Neuronal stem cell (in vitro differentiated cells): ENCODE measurements around the gene CAPN9.

Experiments used
- DNase-seq: peaks from one replicate; pipeline ENCODE4 v3.0.0-alpha.2; 2013; ENCODE audit warnings: low spot score
- H2AFZ ChIP-seq: one replicate; pipeline ENCODE4 v1.6.1; 2013; ENCODE audit warnings: mild to moderate bottlenecking, low read length, inconsistent platforms
- H2AK5ac ChIP-seq: 2 replicates; pipeline ENCODE4 v1.6.1; 2013; ENCODE audit warnings: low read depth, mild to moderate bottlenecking, inconsistent platforms, low read length, moderate library complexity, mixed read lengths
- H2BK120ac ChIP-seq: 2 replicates; pipeline ENCODE4 v1.6.1; 2013; ENCODE audit warnings: low read depth, mild to moderate bottlenecking, inconsistent platforms, low read length, moderate library complexity, mixed read lengths
- H2BK12ac ChIP-seq: one replicate; pipeline ENCODE4 v1.6.1; 2013; ENCODE audit warnings: low read length, inconsistent platforms
- H2BK15ac ChIP-seq: 2 replicates; pipeline ENCODE4 v1.6.1; 2013; ENCODE audit warnings: mild to moderate bottlenecking, low read length, inconsistent platforms, mixed read lengths
- H2BK5ac ChIP-seq: one replicate; pipeline ENCODE4 v1.6.1; 2013; ENCODE audit warnings: inconsistent platforms, mild to moderate bottlenecking, low read length, moderate library complexity
- H3K14ac ChIP-seq: one replicate; pipeline ENCODE4 v1.6.1; 2013; ENCODE audit warnings: low read length, inconsistent platforms
- H3K18ac ChIP-seq: 2 replicates; pipeline ENCODE4 v1.6.1; 2013; ENCODE audit warnings: low read length, inconsistent platforms
- H3K23ac ChIP-seq: 2 replicates; pipeline ENCODE4 v1.6.1; 2013; ENCODE audit warnings: low read depth, mild to moderate bottlenecking, mixed read lengths, low read length, inconsistent platforms; ENCODE audit not compliant: poor library complexity
- H3K27ac ChIP-seq: replicated peaks from 3 replicates; pipeline ENCODE4 v1.5.1; 2013; ENCODE audit warnings: low read length, inconsistent platforms
- H3K27me3 ChIP-seq, 3 experiments: 2 replicates each; pipeline ENCODE4 v1.6.1; 2013; ENCODE audit warnings: low read length in 3 of 3, mild to moderate bottlenecking in 2 of 3, inconsistent platforms in 1 of 3, low read depth in 1 of 3, mixed read lengths in 1 of 3, moderate library complexity in 1 of 3; ENCODE audit not compliant: control insufficient read depth in 3 of 3, insufficient read depth in 3 of 3
- H3K36me3 ChIP-seq, 2 donors: replicated peaks in 1 of 2; 2 replicates each; pipeline ENCODE4 v1.6.1; 2013; ENCODE audit warnings: low read length in 2 of 2; ENCODE audit not compliant: control insufficient read depth in 2 of 2, insufficient read depth in 2 of 2
- H3K4ac ChIP-seq: 2 replicates; pipeline ENCODE4 v1.6.1; 2013; ENCODE audit warnings: inconsistent platforms, mild to moderate bottlenecking, low read length, moderate library complexity
- H3K4me1 ChIP-seq, 2 donors: 1 replicate in 1 of 2; 2 replicates in 1 of 2; pipeline ENCODE4 v1.6.1; 2013; ENCODE audit warnings: low read length in 2 of 2, low read depth in 1 of 2; ENCODE audit not compliant: control insufficient read depth in 2 of 2, insufficient read depth in 1 of 2
- H3K4me2 ChIP-seq: one replicate; pipeline ENCODE4 v1.6.1; 2013; ENCODE audit warnings: mild to moderate bottlenecking, low read length, inconsistent platforms; ENCODE audit not compliant: insufficient read depth, poor library complexity, severe bottlenecking
- H3K4me3 ChIP-seq, 2 donors: 2 replicates each; pipeline ENCODE4 v1.5.1; 2013; ENCODE audit warnings: low read length in 2 of 2, mild to moderate bottlenecking in 2 of 2, inconsistent platforms in 1 of 2, moderate library complexity in 1 of 2
- H3K79me1 ChIP-seq: one replicate; pipeline ENCODE4 v1.6.1; 2013; ENCODE audit warnings: low read depth, mild to moderate bottlenecking, inconsistent platforms, low read length, moderate library complexity
- H3K9ac ChIP-seq: one replicate; pipeline ENCODE4 v1.6.1; 2013; ENCODE audit warnings: mild to moderate bottlenecking, low read depth, low read length, inconsistent platforms; ENCODE audit not compliant: poor library complexity
- H3K9me3 ChIP-seq, 2 donors: replicated peaks in 1 of 2; 2 replicates each; pipeline versions ENCODE3 to v1.6.1; 2013; ENCODE audit warnings: low read length in 2 of 2, mild to moderate bottlenecking in 2 of 2, inconsistent platforms in 1 of 2, low read depth in 1 of 2, mixed read lengths in 1 of 2, moderate library complexity in 1 of 2; ENCODE audit not compliant: control insufficient read depth in 2 of 2, insufficient read depth in 1 of 2
- H4K8ac ChIP-seq: one replicate; pipeline ENCODE4 v1.6.1; 2013; ENCODE audit warnings: low read depth, mild to moderate bottlenecking, inconsistent platforms, low read length, moderate library complexity
- H4K91ac ChIP-seq: one replicate; pipeline ENCODE4 v1.6.1; 2013; ENCODE audit warnings: low read length, low read depth, mild to moderate bottlenecking, inconsistent platforms; ENCODE audit not compliant: poor library complexity
- WGBS, 2 donors: extraction: QIAGEN DNeasy Blood & Tissue Kit; methylation state at CpG; one replicate each; pipeline ENCODE4 v1.1.7; 2013; ENCODE audit warnings: missing lambda C conversion rate in 2 of 2, mixed read lengths in 1 of 2; ENCODE audit not compliant: insufficient read length in 2 of 2, insufficient replicate concordance in 1 of 2; ENCODE audit errors: extremely low coverage in 2 of 2; 5-methylcytosine and 5-hydroxymethylcytosine counted together

CAPN9 gene

DNA sequence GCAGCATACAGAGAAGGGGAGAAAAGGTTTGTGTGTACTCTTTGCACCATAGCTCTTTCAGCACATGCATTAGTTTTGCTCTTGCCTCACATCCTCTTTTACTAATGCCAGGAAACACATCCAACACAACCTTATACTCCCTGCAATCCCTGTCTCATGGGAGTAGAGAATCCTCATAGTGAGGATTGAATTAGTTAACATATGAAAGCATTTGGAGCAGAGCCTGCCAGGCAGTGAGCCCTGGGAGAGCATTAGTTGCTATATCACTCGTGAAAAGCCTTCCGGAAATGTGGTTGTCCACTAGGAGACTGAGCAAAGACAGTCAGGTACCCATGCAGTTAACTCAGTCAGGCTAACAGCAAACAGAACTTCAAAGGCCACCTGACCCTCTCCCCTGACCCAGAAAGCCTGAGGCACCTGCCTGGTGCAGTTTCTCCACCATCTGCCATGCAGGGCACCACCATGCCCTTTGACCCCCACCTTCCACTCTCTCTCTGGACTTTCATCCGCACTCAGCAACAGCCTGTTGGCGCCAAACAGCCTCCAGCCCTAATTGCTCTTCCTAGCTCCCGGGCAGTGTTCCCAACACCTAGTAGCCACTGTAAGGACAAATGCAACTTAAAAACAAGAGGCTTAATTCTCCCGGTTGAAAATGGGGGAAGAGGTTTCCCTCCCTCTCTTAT is 18.3 kb upstream of the CAPN9 start:
- no peak overlapping the region for H2BK120ac ChIP-seq
- H4K8ac ChIP-seq: no peak overlapping the region
- H2AK5ac ChIP-seq: no peak overlapping the region
- no peak overlapping the region for H3K4me2 ChIP-seq
- no peak overlapping the region for H3K23ac ChIP-seq
- no peaks in the 10 kb centered on the region for H3K36me3 ChIP-seq
- H2AFZ ChIP-seq: no peak overlapping the region
- H3K4me3 ChIP-seq: no peak overlapping the region
- no peaks in the 10 kb centered on the region for H3K27me3 ChIP-seq
- DNase-seq: no peak
- H2BK12ac ChIP-seq: no peak overlapping the region
- H3K9ac ChIP-seq: no peak overlapping the region
- H3K79me1 ChIP-seq: no peaks in the 10 kb centered on the region
- no CpG with 5 or more reads among the region's 6 CpGs for WGBS, 2 donors
- peaks cover 0 to 2% of the 10 kb centered on the region in 2 donors for H3K4me1 ChIP-seq
- no peak overlapping the region for H3K4ac ChIP-seq
- H3K14ac ChIP-seq: no peak overlapping the region
- H3K27ac ChIP-seq: no peak overlapping the region
- H2BK5ac ChIP-seq: no peak overlapping the region
- H3K18ac ChIP-seq: peak overlapping the region; percentile 46
- no peaks in the 10 kb centered on the region for H3K9me3 ChIP-seq
- no peak overlapping the region for H4K91ac ChIP-seq
- no peak overlapping the region for H2BK15ac ChIP-seq

GRCh38 chr1:230730977-230731376 is 16.2 kb upstream of the CAPN9 start:
- Histone ChIP-seq H2BK15ac (no peak overlapping the region), H3K27ac (no peak overlapping the region), H3K4me2 (no peak overlapping the region), H3K18ac (no peak overlapping the region), H2AFZ (no peak overlapping the region), H4K8ac (no peak overlapping the region), H2BK120ac (no peak overlapping the region), H3K23ac (no peak overlapping the region), H3K4me3 (no peak overlapping the region), H3K79me1 (no peaks in the 10 kb centered on the region), H4K91ac (no peak overlapping the region), H2AK5ac (no peak overlapping the region), H2BK12ac (no peak overlapping the region), H2BK5ac (no peak overlapping the region), H3K9ac (no peak overlapping the region), H3K4ac (no peak overlapping the region), H3K9me3 (no peaks in the 10 kb centered on the region), H3K4me1 (peaks cover 0 to 2% of the 10 kb centered on the region in 2 donors), H3K27me3 (no peaks in the 10 kb centered on the region), H3K14ac (no peak overlapping the region), H3K36me3 (no peaks in the 10 kb centered on the region)
- WGBS, 2 donors: no CpG with 5 or more reads among the region's 5 CpGs
- no peak for DNase-seq

- H3K27me3 ChIP-seq: peaks cover 0 to 4% (median 0%) of the 10 kb centered on the region in 3 experiments
- no peak overlapping the region for H4K8ac ChIP-seq
- WGBS, 2 donors: no CpG with 5 or more reads among the region's 2 CpGs
- H3K27ac ChIP-seq: no peak overlapping the region
- H3K9me3 ChIP-seq: peaks cover 0 to 2% of the 10 kb centered on the region in 2 donors
- no peaks in the 10 kb centered on the region for H3K36me3 ChIP-seq
- no peak overlapping the region for H3K4me3 ChIP-seq
- no peak overlapping the region for H3K4me2 ChIP-seq
- DNase-seq: no peak
- H3K4me1 ChIP-seq: no peaks in the 10 kb centered on the region
- no peak overlapping the region for H4K91ac ChIP-seq
- H3K4ac ChIP-seq: no peak overlapping the region
- H3K23ac ChIP-seq: peak overlapping the region; percentile 80
- H2AK5ac ChIP-seq: peak overlapping the region; percentile 70
- H2AFZ ChIP-seq: no peak overlapping the region
- H3K9ac ChIP-seq: no peak overlapping the region
- H2BK15ac ChIP-seq: no peak overlapping the region
- no peak overlapping the region for H2BK12ac ChIP-seq
- H3K79me1 ChIP-seq: no peaks in the 10 kb centered on the region
- no peak overlapping the region for H2BK5ac ChIP-seq
- peak overlapping the region; percentile 38 for H3K14ac ChIP-seq
- no peak overlapping the region for H2BK120ac ChIP-seq
- peak overlapping the region; percentile 35 for H3K18ac ChIP-seq
Observed at GRCh38 chr1:230735447-230735846, 11.7 kb upstream of the CAPN9 start.

GRCh38 chr1:230737622-230738262 is 9.4 kb upstream of the CAPN9 start:
- Histone ChIP-seq H3K9me3 (peaks cover 0 to 2% of the 10 kb centered on the region in 2 donors), H2BK15ac (no peak overlapping the region), H3K4me1 (no peaks in the 10 kb centered on the region), H3K23ac (no peak overlapping the region), H3K4me2 (no peak overlapping the region), H2BK120ac (no peak overlapping the region), H2BK12ac (no peak overlapping the region), H2BK5ac (no peak overlapping the region), H3K27me3 (peaks cover 0 to 8% (median 0%) of the 10 kb centered on the region in 3 experiments), H3K9ac (no peak overlapping the region), H3K36me3 (no peaks in the 10 kb centered on the region), H3K79me1 (no peaks in the 10 kb centered on the region), H3K27ac (no peak overlapping the region), H3K4me3 (no peak overlapping the region), H3K18ac (no peak overlapping the region), H3K4ac (no peak overlapping the region), H4K91ac (no peak overlapping the region), H4K8ac (no peak overlapping the region), H3K14ac (no peak overlapping the region), H2AFZ (no peak overlapping the region), H2AK5ac (no peak overlapping the region)
- WGBS, 2 donors: no CpG with 5 or more reads among the region's 3 CpGs
- no peak for DNase-seq
